Esophagus muscularis mucosa (tissue), 4 donors: Measurements from ENCODE around the gene ZSCAN5A.

Experiments used
- CTCF ChIP-seq, 3 experiments: fragments of 200-600 bp in 2 of 3; fragments of 450-650 bp in 1 of 3; sonication (generic) in 2 of 3; IDR thresholded peaks; one replicate each; pipeline ENCODE4 v1.5.1; 2017 to 2019; ENCODE audit warnings: antibody characterized with exemption in 3 of 3, mild to moderate bottlenecking in 2 of 3, moderate library complexity in 1 of 3
- EP300 ChIP-seq: sonication (generic); formaldehyde crosslinking; IDR thresholded peaks from one replicate; pipeline ENCODE4 v1.6.1; 2017; ENCODE audit warnings: antibody characterized with exemption
- POLR2A ChIP-seq: fragments of 450-650 bp; IDR thresholded peaks from one replicate; pipeline ENCODE4 v1.6.1; 2017; ENCODE audit warnings: antibody characterized with exemption, moderate library complexity, mild to moderate bottlenecking, low read depth
- POLR2AphosphoS5 ChIP-seq, 2 donors: sonication (generic); formaldehyde crosslinking; IDR thresholded peaks; one replicate each; pipeline ENCODE4 v1.6.1; 2017; ENCODE audit warnings: antibody characterized with exemption in 2 of 2

- TF ChIP-seq CTCF (IDR thresholded peaks at IDR 0.05) (no peak), POLR2A (no peak), POLR2AphosphoS5 (IDR thresholded peaks at IDR 0.05) (no peak), EP300 (no peak)
Measured at GRCh38 chr19:56245121-56245740, 69.4 kb downstream of the ZSCAN5A start.
